HUDEP-2 (cell line): ENCODE data around the gene GATA5.

Source experiments
- DNase-seq, 76 experiments: peaks; one replicate each; lab custom pipeline; 2025; ENCODE audit not compliant: unreplicated experiment in 76 of 76; lab: John Stamatoyannopoulos, UW

The GATA5 gene

DNA sequence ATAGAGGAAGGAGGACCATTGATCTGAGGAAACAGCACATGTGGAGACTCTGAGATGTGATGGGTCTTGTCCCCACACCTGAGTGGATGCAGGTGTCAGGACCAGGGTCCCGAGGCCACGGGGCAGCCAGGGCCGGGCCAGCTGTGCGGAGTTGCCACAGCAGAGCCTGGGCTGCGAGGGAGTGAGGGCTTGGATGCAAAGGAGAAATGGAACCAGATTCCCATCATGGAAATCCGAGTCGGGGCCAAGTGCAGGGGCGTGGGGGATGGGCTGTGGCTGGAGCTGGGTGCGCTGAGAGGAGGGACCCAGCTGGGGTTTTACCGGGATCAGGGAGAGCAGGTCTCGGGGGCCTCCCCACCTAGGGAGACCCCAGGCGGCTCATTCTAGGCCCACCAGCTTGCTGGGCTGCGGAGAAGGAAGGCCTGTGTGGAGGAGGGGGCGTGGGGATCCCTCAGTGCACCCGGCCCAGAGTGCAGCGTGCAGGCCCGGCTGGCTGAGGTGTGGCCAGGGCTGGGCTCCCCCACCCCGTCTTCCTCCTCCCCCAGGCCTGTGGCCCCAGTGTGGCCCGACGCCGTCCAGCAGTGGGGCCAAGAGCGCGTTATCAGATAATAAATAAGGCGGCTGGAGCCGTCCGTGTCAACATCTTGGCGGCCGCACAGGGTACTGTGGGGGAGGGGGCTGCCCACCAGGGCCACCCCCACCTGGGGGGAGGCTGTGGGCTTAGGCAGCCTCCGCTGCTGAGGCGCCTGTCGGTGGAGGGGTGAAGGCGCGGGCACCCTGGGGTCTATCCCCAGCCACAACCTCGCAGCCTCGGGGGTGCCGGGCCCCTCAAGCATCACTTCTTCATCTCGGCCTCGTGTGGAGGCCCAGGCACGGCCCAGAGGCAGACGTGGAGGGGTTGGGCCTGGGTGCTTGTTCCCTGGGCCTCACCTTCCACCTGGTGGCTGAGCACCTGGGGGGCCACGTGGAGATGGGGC lies 17.2 kb downstream of the GATA5 start:
- DNase-seq, result peak in 7 of 76 experiments; percentile 4 to 56 (median 21)

DNA sequence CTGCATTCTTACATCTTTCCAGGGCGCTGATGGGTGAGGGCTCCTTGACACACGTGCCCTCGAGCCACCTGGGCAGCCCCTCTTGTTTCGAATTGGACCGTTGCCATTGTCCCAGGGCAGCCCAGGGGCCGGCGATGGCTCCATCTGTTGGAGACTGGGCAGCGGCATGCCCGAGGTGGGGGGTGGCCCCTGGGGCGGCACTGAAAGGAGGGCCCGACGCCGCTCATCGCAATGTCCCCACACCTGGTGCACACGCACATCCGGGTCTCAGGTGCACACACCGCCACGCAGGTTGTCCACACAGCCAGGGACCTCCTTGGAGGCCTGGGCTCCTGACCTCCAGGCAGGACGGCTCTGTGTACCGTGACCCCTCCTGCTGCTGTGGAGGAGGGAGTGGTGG lies 18.0 kb downstream of the GATA5 start:
- no peak for DNase-seq

DNA sequence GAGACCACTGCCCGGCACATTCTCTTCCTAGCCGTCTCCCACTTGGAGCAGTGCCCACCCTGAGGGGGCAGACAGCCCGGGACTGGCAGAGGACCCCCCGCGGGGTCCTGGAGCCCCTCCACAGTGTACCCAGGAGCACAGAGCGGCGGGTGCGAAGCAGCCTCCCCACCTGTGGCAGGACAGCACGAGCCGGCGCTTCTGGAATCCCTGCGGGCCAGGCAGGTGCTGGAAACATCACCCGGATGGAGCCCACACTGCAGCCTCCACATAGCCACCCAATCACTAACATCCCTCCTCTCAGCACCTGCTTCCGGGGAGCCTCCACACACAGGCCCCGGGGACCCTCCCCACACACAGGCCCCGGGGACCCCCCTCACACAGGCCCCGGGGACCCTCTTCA lies 18.7 kb downstream of the GATA5 start:
- no peak for DNase-seq

DNA sequence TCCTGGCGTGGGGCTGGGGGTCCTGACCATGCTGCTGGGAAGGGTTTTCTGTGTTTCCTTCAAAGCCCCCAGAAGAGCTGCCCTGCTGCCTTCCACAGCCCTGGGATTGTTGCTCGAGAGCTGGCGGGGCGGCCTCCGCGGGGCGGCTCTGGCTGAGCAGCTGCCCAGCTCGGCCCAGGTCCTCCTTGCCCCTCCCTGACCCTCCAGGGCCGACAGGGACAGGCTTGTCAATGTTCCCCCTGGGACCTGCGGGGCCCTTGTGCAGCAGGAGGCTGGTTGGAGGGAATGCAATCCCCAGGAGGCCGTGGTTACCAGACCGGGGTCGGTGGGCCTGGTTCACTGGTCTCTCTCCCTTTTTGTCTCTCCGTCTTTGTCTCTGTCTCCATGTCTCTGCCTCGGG lies 19.9 kb downstream of the GATA5 start:
- no peak for DNase-seq

DNA sequence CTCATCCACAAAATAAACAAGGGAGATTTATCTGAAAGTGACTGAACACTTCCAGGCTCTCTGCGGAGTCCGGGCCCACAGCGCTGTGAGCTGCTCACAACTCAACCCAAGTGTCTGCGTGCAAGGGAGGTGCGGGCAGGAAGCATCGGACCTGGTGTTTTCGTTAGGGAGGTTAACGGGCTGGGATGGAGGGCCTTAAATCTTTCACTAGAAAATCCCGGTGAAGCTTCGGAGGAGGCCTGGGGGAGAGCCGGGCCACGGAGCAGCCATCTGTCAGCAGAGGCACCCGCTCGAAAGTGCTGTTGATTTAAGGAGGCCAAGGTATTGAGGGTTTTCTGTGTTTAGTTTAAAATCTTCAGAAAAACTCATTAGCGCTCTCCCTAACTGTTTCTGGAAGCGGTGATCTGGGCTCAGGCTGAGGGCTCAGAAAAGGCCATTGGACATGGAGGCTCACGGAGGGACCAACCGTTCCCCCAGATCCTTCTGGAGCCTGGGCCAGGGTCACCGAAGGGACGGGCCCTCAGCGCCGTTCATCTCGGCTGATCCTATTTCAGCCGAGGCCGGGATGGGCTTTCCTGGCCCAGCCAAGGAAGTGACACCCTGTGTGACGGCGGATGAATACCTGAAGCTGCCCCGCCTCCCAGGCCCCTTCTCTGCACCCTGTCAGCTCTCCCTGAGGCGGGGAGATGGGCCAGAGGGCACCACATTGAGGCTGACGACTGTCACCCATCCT lies 20.7 kb downstream of the GATA5 start:
- DNase-seq, result no peak

DNA sequence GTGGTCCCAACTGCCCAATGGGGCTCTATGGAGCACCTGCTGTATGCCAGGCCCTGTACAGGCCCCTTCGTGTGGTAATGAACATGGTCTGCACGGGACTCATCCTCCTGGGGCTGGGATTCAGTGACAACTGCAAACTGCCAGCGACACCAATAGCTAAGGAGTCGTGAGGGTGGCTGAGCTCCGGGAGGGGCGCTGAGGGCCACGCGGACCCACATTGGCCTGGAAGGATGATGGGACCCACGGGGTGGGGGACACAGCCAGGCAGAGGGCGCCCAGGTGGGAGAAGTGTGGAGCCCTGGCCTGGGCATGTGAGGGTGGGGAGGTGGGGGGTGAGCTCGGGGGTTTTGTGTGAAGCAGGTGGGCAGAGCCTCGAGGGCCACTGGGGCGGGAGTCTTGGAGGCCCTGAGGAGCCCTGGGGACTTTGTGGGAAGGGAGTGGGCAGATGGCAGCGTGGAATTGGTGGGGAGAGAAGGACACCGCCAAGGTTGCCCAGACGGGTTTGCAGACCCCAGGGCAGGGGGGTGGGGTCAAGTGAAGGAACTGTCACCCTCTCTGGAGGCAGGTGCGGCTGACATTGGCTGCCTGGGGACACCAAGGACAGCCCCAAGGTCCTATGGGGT lies 22.5 kb downstream of the GATA5 start:
- no peak for DNase-seq

DNA sequence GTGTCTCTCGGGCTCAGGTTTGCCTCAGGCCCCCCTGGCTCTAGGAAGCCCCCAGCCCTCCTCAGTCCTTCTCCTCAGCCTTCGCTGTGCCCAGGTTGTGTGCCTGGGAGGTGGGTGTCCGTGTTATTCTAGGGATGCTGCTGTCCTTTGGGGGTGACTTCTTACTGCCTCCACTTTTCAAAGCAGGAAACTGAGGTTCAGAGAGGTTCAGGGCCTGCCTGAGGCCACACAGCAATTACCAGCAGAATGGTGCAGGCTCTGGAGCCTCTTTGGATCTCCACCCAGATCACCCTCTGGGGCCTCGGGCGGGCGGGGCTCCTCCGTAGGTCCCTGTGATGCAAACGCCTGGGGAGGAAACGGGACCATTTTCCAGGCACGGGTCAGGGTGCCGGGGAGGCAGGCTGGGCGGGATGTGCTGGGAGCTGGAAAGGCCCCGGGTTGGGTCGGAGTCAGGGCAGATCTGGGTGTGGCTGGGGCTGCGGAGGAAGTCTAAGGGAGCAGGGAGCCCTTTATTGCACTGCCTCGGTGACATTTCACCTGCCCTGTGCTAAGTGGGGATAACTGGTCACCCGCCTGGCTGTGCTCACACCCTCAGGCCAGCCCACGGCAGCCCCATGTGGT lies 23.2 kb downstream of the GATA5 start:
- DNase-seq, result no peak

DNA sequence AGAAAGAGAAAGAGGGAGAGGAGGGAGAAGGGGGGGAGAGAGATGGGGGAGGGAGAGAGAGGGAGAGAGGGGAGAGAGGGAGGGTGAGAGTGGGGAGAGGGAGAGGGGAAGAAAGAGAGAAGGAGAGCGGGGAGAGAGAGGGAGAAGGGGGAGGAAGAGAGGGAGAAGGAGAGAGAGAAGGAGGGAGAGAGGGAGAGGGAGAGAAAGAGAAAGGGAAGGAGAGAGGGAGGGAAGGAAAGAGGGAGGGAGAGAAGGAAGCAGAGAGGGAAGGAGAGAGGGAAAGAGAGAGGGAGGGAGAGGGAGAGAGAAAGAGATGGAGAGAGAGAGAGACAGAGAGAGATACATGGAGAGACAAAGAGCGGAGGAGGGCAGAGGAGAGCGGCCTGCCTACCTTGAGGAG lies 23.8 kb downstream of the GATA5 start:
- no peak for DNase-seq

DNA sequence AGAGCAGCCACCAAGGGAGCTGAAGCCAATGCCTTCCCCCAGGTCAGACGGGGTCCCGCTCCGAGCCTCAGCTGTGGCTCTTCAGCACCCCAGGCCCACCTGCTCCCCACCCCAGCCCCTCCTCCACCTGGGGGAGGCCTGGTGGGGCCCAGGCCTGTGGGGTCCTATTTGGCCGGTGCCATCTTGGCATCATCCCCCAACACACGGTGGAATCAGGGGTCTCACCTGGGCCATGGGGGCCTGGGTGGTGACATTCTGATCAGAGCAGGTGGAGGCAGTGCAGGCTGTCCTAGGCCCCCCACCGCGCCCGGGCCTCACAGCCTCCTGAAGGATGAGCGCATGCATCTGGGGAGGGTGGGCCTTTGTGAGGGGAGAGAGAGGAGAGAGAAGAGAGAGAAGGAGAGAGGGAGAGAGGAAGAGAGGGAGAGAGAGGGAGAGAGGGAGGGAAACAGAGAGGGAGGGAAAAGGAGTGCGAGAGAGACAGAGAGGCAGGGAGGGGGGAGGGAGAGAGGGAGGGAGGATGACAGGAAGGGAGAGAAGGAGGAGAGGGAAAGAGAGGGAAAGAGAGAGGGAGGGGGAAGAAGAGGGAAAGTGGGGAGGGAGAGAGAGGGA lies 24.5 kb downstream of the GATA5 start:
- DNase-seq, result no peak

DNA sequence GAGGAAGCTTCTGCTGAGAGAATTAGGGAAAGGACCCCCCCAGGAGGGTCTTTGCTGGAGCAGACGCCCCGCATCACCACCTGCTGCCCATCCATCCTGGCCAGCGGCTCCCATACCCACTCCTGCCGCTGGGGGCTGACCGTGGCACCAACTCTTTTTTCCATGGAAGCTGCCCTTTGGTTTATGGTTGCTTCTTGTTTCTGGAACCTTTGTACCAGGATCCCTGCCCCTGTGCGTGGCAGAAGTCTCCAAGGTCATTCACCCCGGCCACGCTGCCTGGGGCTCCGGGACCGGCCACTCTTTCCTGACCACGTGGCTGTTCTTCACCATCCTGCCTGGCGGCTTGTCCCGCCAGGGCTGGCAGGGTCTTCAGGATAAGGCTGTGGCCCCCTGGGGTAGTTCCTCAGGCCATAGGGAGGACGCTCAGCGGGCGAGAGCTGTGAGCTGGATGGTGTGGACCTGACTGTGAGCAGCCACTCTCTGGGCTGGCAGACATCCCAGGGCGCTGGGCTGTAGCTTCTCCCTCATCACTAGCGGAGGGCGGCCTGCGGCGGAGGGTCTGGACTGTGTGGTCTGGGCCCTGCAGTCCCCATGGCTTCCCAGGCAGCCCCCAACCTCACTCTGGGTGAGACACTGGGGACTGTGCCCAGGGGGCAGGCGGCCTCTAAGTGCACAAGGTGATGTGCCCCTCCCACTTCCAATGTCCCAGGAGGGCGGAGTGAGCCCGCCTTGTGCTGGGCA lies 25.7 kb downstream of the GATA5 start:
- DNase-seq, result no peak

DNA sequence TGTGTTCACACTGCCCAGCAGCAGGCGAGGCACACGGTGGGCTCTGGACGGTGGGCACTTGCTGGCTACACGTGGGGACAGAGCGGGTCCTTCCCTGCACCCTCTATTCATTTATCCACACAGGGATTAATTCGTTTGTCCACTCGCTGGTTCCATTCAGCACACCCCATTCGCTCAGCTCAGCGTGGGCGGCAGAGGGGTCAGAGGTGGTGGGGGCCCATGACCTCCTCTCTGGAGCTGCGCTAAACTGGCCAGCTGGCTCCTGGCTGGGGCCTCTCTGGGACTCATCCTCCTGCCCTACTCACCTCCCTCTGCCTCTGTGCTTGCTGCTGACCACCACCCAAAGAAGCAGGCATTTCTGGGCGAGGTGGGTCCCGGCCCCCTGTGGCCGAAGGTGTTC lies 27.0 kb downstream of the GATA5 start:
- no peak for DNase-seq

DNA sequence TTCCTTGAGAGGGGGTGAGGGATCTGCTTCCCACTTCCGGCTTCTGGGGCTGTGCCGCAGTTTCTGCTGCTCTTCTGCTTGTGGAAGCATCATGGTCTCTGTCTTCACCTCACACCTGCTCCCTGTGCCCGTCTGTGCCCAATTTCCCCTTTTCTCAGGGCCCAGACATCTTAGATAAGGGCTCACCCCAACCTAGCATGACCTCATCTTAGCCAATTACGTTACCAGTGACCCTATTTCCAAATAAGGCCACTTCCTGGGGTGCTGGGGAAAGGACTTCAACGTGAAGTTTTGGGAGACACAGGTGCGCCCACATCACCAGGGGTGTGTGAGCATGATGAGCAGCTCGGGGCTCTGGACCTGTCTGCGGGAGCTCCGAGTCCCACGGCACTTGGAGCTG lies 27.8 kb downstream of the GATA5 start:
- peak in 1 of 76 experiments; percentile 12 for DNase-seq

DNA sequence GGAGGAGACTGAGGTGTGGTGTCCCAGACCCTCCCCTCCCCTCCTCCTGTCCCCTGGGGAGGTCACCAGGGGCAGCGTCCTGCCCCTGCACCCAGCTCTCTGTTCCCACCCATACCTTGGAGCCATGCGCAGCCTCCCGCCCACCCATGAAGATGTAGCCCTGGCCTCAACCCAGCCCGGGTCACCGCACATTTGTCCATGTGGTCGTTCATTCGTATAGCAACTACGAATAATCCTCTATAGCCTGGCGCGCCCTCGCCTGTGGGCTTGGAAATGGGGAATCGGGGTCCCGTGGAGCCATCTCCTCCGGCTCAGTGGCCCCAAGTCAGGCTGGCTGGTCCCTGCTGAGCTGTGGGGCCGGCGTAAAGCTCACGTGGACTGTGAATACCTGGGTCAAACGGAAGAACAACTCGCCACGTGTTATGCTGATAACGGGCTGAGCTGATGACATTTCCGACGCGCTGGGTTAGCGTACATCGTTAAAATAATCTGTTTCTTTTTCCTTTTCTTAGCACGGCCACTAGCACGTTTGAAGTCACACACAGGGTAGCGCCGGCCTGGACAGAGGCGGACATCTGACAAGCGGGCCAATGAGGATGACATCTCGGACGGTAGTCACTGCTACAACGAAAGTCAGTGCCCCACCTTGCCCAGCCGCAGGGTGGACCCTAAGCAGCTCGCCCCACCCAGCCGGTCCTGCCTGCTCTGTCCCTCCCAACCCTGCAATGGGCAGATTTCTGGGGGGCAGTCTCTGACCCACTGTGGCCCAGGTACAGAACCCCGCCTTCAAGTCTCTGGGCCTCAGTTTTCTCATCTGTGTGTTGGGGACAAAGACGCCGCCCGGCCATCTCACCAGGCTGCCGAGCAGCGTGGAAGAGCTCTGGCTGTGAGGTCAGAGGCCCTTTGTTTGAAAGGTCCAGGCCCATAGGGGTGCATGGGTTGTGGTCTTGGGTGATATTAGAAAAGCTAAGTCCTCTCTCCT lies 28.6 kb downstream of the GATA5 start:
- no peak for DNase-seq

DNA sequence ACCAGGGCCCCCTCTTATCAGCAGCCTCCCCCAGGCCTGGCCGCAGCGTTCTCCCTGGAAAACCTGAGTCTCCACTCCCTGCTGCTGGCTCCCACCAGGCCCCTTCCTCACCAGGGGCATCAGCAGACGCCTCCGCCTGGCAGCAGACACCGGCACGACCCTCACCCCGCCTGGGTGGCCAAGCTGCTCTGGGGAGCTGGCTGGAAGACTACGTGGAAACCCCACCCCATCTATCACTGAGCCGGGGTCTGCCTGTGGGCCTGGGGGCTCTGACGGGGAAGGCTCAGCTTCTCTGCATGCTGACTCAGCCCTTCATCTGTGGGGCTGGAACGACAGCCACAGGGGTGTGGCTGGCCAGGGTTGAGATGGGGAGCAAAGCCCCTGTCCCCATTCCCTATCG lies 29.3 kb downstream of the GATA5 start:
- no peak for DNase-seq

DNA sequence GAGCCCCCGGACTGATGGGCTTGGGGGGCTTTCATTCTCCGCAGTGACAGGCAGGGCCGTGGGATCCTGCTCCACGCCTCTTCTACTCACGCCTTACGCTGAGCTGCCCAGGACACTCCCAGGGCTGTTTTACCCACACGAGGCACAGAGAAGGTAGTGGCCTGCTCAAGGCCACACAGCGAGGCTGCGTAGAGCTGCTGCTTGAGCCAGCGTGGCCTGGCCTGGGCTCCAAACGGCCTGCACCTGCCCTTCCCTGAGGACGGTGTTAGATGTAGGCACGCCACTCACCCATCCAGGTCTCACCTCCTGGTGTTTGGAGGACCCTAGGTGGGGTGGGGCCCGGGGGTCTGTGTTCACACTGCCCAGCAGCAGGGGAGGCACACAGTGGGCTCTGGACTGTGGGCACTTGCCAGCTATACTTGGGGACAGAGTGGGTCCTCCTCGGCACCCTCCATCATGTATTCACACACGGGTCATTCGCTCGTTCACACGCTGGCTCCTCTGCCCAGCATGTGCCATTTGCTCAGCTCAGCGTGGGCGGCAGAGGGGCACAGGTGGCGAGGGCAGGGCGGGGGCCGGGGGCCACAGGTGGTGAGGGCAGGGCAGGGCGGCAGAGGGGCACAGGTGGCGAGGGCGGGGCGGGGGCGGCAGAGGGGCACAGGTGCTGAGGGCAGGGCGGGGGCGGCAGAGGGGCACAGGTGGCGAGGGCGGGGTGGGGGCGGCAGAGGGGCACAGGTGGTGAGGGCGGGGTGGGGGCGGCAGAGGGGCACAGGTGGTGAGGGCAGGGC lies 30.0 kb downstream of the GATA5 start:
- no peak for DNase-seq

DNA sequence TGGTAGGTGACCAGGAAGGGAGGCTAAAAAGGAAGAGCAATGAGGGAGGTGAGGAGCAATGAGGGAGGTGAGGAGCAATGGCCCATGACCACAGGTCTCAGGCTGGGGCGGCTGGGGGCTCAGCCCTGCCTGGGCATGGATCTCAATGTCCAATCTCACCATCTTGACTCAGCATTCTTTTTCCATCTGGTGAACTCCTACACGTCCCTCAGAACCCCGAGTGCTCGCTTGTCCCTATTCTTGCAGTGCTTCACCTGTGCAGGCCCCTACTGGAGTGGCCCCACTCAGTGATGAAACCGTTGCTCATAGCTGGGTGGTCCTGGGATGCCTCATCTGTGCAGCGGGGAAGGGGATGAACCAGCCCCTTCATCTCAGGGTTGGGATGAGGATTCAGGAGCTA lies 31.5 kb downstream of the GATA5 start:
- DNase-seq, result no peak

DNA sequence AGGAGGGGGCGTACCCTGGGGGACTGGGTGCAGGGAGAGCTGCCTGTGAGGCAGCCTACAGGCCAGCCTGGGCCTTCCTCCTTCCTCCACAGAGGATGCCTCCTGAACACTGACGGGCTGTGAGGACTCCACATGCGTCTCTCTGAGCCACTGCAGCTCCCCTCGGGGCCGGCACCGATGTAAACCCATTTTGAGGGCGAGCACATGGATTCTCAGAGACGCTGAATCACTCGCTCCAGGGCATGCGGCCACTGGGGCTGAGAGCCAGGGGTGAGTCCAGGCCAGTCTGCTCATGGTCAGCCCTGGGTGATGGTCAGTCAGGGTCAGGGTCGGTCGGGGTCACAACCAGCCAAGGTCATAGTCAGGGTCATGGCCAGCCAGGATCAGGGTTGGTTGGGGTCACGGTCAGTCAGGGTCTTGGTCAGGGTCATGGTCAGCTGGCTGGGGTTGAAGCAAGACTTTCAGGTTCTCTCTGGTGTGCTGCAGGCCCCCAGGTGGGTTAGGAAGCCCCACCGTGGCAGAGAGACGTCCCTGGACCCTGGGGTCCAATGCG lies 33.7 kb downstream of the GATA5 start:
- no peak for DNase-seq

DNA sequence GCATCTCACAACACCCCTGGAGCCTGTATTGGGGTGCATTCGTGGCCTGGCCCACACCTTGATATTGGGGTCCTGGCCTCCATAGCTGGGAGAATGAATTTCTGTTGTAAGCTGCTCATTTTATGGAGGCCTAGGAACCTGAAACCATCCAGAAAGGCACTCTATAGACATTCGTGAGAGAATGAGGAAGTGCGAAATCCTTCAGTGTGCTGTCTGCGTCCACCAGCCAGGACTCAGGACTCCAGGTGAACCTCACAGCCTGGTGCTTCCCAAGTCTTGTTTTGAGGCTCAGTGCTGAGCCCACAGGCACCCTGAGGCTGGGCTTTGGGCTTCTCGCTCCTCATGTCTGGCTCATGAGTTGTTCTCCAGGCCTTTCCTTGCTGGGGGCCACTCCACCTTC lies 36.6 kb downstream of the GATA5 start:
- no peak for DNase-seq
